Measurements from ENCODE around the gene SPG7. TPM values are rescaled to one million over a fixed set of nuclear protein-coding genes. Genes with fewer than 3 reads are reported as not detected.

The SPG7 gene
- total RNA-seq, 2 donors from 2014 or later, result 214 to 333 TPM

- no peaks in the 10 kb centered on the region for H3K27me3 ChIP-seq (replicated peaks; ENCODE audit: insufficient read depth)
- H3K4me1 ChIP-seq (ENCODE audit: control insufficient read depth in 1 of 2, low read depth in 2 of 2), result no peaks in the 10 kb centered on the region
- no peak for TF ChIP-seq CTCF (IDR thresholded peaks at IDR 0.05)
- no peaks in the 10 kb centered on the region for H3K9me3 ChIP-seq
- ATAC-seq (ENCODE audit: insufficient number of reproducible peaks, low FRiP score, low read depth) (no peak), DNase-seq (ENCODE audit: low spot score) (no peak)
- no peaks in the 10 kb centered on the region for H3K36me3 ChIP-seq
- no peak overlapping the region for H3K27ac ChIP-seq
- no peak overlapping the region for H3K4me3 ChIP-seq
Observed at GRCh38 chr16:89581861-89582563, 73.8 kb downstream of the SPG7 start.

- H3K27me3 ChIP-seq (replicated peaks; ENCODE audit: insufficient read depth), result no peaks in the 10 kb centered on the region
- H3K36me3 ChIP-seq, result no peaks in the 10 kb centered on the region
- no peaks in the 10 kb centered on the region for H3K9me3 ChIP-seq
- H3K27ac ChIP-seq, result no peak overlapping the region
- no peak for TF ChIP-seq CTCF (IDR thresholded peaks at IDR 0.05)
- no peaks in the 10 kb centered on the region for H3K4me1 ChIP-seq (ENCODE audit: control insufficient read depth in 1 of 2, low read depth in 2 of 2)
- no peak for ATAC-seq (ENCODE audit: insufficient number of reproducible peaks, low FRiP score, low read depth)
- DNase-seq (ENCODE audit: low spot score), result no peak
- H3K4me3 ChIP-seq, result no peak overlapping the region
Observed at GRCh38 chr16:89582614-89583196, 74.5 kb downstream of the SPG7 start.

- DNase-seq (ENCODE audit: low spot score) (no peak), ATAC-seq (ENCODE audit: insufficient number of reproducible peaks, low FRiP score, low read depth) (no peak)
- Histone ChIP-seq H3K9me3 (no peaks in the 10 kb centered on the region), H3K36me3 (no peaks in the 10 kb centered on the region), H3K4me3 (no peak overlapping the region), H3K27ac (no peak overlapping the region), H3K27me3 (replicated peaks; ENCODE audit: insufficient read depth) (no peaks in the 10 kb centered on the region), H3K4me1 (ENCODE audit: control insufficient read depth in 1 of 2, low read depth in 2 of 2) (no peaks in the 10 kb centered on the region)
- TF ChIP-seq CTCF (IDR thresholded peaks at IDR 0.05), result no peak
Observed at GRCh38 chr16:89583197-89583894, 75.1 kb downstream of the SPG7 start.

GRCh38 chr16:89583895-89584644, 75.9 kb downstream of the SPG7 start:
- DNase-seq (ENCODE audit: low spot score) (no peak), ATAC-seq (ENCODE audit: insufficient number of reproducible peaks, low FRiP score, low read depth) (no peak)
- no peak overlapping the region for H3K4me3 ChIP-seq

More at GRCh38 chr16:89583895-89584644, 75.9 kb downstream of the SPG7 start:
- no peak overlapping the region for H3K27ac ChIP-seq
- H3K36me3 ChIP-seq, result no peaks in the 10 kb centered on the region
- H3K27me3 ChIP-seq (replicated peaks; ENCODE audit: insufficient read depth), result no peaks in the 10 kb centered on the region
- TF ChIP-seq CTCF (IDR thresholded peaks at IDR 0.05), result no peak
- no peaks in the 10 kb centered on the region for H3K9me3 ChIP-seq
- H3K4me1 ChIP-seq (ENCODE audit: control insufficient read depth in 1 of 2, low read depth in 2 of 2), result no peaks in the 10 kb centered on the region
